Measurements from ENCODE around the gene FBXO47. TPM values are rescaled to one million over a fixed set of nuclear protein-coding genes. Genes with fewer than 3 reads are reported as not detected.
"Not testable (repeated sequence)": the region's sequence is repeated elsewhere in the genome, so short reads cannot be mapped to it uniquely, and the experiment has no call there.

FBXO47 gene
- total RNA-seq, 1 donor from 2014 or later: not detected

GRCh38 chr17:38917259-38917658 lies 49.9 kb downstream of the FBXO47 start:
- TF ChIP-seq CTCF (IDR thresholded peaks at IDR 0.05; ENCODE audit: partially characterized antibody, unreplicated experiment): no peak
- peaks cover 4% of the 10 kb centered on the region for H3K27me3 Mint-ChIP-seq (ENCODE audit: unreplicated experiment)
- H3K4me1 Mint-ChIP-seq (ENCODE audit: low read depth, unreplicated experiment): peaks cover 6% of the 10 kb centered on the region
- no peaks in the 10 kb centered on the region for H3K36me3 Mint-ChIP-seq (ENCODE audit: unreplicated experiment)
- peak overlapping the region; percentile 3 for H3K27ac Mint-ChIP-seq (ENCODE audit: unreplicated experiment)
- DNase-seq: no peak
- H3K4me3 Mint-ChIP-seq (ENCODE audit: unreplicated experiment): no peak overlapping the region
- peaks cover 8% of the 10 kb centered on the region for H3K9me3 Mint-ChIP-seq (ENCODE audit: unreplicated experiment)

GRCh38 chr17:38916771-38917170 lies 50.4 kb downstream of the FBXO47 start:
- H3K4me3 Mint-ChIP-seq (ENCODE audit: unreplicated experiment): no peak overlapping the region
- peak overlapping the region; percentile 3 for H3K27ac Mint-ChIP-seq (ENCODE audit: unreplicated experiment)

DNA sequence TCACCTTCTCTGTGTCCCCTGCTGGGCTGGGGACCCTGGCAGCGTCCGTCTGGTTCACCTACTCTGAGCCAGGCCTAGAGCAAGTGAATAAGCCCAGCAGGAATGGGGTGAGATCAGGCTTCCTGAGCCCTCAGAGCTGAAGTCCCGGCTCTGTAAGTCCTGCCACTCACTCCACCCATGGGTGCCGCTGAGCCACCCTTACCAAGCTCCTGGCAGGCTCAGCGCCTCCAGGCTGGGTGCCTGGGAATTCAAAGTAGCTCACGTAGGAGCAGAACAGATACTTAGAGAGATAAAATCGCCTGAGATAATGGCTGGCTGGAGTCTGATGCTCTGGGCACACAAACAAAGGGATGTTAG lies 51.6 kb downstream of the FBXO47 start:
- Mint-ChIP-seq H3K4me3 (ENCODE audit: unreplicated experiment) (no peak overlapping the region), H3K36me3 (ENCODE audit: unreplicated experiment) (no peaks in the 10 kb centered on the region), H3K9me3 (ENCODE audit: unreplicated experiment) (peaks cover 5% of the 10 kb centered on the region), H3K4me1 (ENCODE audit: low read depth, unreplicated experiment) (peaks cover 2% of the 10 kb centered on the region), H3K27me3 (ENCODE audit: unreplicated experiment) (peaks cover 4% of the 10 kb centered on the region), H3K27ac (ENCODE audit: unreplicated experiment) (no peak overlapping the region)
- no peak for DNase-seq
- no peak for TF ChIP-seq CTCF (IDR thresholded peaks at IDR 0.05; ENCODE audit: partially characterized antibody, unreplicated experiment)

More at GRCh38 chr17:38916771-38917170, 50.4 kb downstream of the FBXO47 start:
- Mint-ChIP-seq H3K4me1 (ENCODE audit: low read depth, unreplicated experiment) (peaks cover 6% of the 10 kb centered on the region), H3K36me3 (ENCODE audit: unreplicated experiment) (no peaks in the 10 kb centered on the region), H3K27me3 (ENCODE audit: unreplicated experiment) (peaks cover 4% of the 10 kb centered on the region), H3K9me3 (ENCODE audit: unreplicated experiment) (peaks cover 8% of the 10 kb centered on the region)
- DNase-seq: no peak
- no peak for TF ChIP-seq CTCF (IDR thresholded peaks at IDR 0.05; ENCODE audit: partially characterized antibody, unreplicated experiment)

GRCh38 chr17:38914741-38915638 lies 52.2 kb downstream of the FBXO47 start:
- no peak for TF ChIP-seq CTCF (IDR thresholded peaks at IDR 0.05; ENCODE audit: partially characterized antibody, unreplicated experiment)
- Mint-ChIP-seq H3K27me3 (ENCODE audit: unreplicated experiment) (peaks cover 2% of the 10 kb centered on the region), H3K4me3 (ENCODE audit: unreplicated experiment) (no peak overlapping the region), H3K9me3 (ENCODE audit: unreplicated experiment) (peaks cover 5% of the 10 kb centered on the region), H3K4me1 (ENCODE audit: low read depth, unreplicated experiment) (no peaks in the 10 kb centered on the region), H3K36me3 (ENCODE audit: unreplicated experiment) (no peaks in the 10 kb centered on the region), H3K27ac (ENCODE audit: unreplicated experiment) (no peak overlapping the region)
- DNase-seq: no peak

- TF ChIP-seq CTCF (IDR thresholded peaks at IDR 0.05; ENCODE audit: partially characterized antibody, unreplicated experiment): no peak
- peaks cover 3% of the 10 kb centered on the region for H3K9me3 Mint-ChIP-seq (ENCODE audit: unreplicated experiment)
- H3K4me3 Mint-ChIP-seq (ENCODE audit: unreplicated experiment): no peak overlapping the region
- no peaks in the 10 kb centered on the region for H3K27me3 Mint-ChIP-seq (ENCODE audit: unreplicated experiment)
- DNase-seq: no peak
- H3K4me1 Mint-ChIP-seq (ENCODE audit: low read depth, unreplicated experiment): no peaks in the 10 kb centered on the region
- H3K27ac Mint-ChIP-seq (ENCODE audit: unreplicated experiment): no peak overlapping the region
- no peaks in the 10 kb centered on the region for H3K36me3 Mint-ChIP-seq (ENCODE audit: unreplicated experiment)
Observed at GRCh38 chr17:38912221-38912813, 54.9 kb downstream of the FBXO47 start.

- not testable (repeated sequence) for H3K4me3 Mint-ChIP-seq (ENCODE audit: unreplicated experiment); DNase-seq; H3K9me3 Mint-ChIP-seq (ENCODE audit: unreplicated experiment); H3K4me1 Mint-ChIP-seq (ENCODE audit: low read depth, unreplicated experiment); H3K27ac Mint-ChIP-seq (ENCODE audit: unreplicated experiment); H3K36me3 Mint-ChIP-seq (ENCODE audit: unreplicated experiment); H3K27me3 Mint-ChIP-seq (ENCODE audit: unreplicated experiment)
Observed at GRCh38 chr17:38911731-38912081, 55.5 kb downstream of the FBXO47 start.
